T-helper 1 cell (primary cell): ENCODE data around the gene CELSR3.

Source experiments
- DNase-seq, 5 donors: peaks; one replicate each; pipeline ENCODE4 v3.0.0-alpha.2; 2012 to 2020

CELSR3 gene

GRCh38 chr3:48631516-48632448 is 30.9 kb downstream of the CELSR3 start:
- no peak for DNase-seq

DNA sequence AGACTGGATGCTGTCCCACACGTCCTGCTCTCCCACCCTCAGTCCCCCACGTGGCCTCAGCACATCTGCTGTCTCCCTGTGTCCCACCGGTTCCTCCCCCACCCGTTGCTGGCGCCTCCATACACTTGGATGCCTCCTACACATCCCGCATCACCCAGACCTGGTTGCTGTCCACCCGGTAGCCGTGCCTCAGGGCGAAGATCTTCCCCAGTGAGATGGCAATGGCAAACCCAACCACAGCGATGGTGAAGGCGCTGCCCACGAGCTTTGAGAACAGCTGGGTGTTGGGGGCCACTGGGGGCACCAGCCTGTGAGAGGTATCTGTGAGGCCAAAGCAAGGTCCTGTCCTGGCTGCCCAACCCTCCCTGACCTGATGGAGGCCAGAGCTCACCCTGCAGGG is 31.9 kb downstream of the CELSR3 start:
- no peak for DNase-seq

DNA sequence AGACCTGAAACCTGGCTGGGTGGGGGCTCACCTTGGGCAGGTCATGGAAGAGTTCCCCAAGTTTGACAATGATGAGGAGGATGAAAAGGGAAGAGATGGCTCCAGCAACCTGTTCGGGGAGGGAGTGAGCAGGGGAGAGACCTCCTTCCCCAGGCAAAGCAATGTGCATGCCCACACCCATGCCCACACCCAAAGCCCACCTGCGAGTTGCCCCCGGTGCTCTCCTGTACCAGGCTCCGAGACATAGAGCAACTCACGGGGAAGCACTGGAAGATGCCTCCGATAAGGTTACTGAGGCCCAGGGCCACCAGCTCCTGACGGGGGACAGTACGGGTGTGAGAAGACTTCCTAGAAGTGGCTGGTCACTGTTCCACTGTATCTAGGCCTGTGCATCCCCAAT is 32.3 kb downstream of the CELSR3 start:
- no peak for DNase-seq

GRCh38 chr3:48629894-48630293 is 32.8 kb downstream of the CELSR3 start:
- DNase-seq: no peak

DNA sequence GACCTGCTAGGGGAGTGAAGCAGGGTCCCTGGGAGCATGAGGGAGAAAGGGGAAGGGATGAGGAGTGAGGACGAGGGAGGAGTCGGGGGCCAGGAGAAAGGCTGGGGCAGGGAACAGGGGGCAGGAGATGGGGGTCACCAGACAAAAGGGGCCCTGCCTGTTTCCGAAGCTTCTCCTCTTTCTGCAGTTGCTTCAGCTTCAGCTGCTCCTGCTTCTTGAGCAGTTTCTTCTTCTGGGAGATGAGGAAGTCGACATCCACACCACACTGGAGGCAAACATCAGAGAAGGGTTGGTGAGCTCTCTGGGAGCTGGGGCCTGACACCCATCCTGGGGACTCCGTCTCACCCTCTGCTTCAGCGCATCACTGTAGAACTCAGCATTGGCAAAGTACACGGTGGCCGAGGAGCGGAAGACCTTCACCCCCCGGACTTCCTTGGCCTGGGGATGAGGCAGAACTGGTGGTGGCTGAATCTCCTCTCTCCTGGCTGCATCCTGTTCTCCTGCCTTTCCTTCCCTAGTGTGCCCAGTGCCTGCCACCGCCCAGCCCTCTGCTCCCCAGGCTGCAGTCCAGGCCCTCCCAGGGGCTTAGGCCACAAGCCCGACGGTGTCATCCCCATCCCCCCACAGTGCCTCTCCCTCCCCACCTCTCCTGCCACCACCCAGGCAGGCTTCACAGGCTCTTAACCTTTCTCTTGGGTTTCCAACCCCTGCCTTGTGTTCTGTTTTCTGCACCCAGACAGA is 34.2 kb downstream of the CELSR3 start:
- no peak for DNase-seq

DNA sequence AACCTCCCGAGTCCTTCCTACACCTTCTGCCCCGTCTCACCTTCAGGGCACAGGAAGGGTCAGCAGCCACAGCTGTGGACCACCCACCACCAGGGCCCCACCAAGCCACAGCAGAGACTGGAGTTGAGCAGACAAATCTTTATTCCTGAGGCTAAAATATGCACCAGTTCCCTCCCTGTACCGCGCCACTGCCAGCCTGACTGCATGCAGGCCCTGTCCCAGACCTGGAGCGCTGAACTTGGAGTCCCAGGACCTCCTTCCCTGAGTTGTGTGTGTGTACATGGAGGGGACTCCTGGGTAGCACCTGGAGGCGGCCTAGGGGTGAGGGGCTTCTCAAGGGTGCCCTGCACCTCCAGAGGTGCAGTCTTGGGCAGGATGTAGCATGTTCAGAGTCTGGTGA is 37.1 kb downstream of the CELSR3 start:
- DNase-seq: no peak

GRCh38 chr3:48624767-48625166 is 37.9 kb downstream of the CELSR3 start:
- no peak for DNase-seq

GRCh38 chr3:48623851-48624547 is 38.7 kb downstream of the CELSR3 start:
- DNase-seq: no peak

DNA sequence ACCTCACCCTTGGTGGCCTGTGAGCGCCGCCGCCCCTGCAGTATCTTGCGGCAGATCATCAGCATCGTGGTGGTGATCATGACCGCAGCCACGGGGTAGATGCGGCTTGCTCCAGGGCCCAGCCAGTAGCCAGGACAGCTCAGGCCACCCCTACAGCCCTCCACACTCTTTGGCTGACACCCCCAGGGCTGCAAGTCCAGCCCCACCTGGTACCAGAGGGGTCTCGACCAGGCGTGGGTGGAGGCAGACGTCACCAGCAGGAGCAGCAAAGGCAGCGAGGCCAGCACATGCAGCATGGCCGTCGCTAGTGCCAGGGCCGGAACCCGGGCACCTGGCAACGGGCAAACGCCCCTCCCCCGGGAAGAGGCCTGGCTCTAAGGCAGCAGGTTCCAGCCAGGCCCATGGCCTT is 41.2 kb downstream of the CELSR3 start, which contains the start of gene TMEM89:
TSS of gene TMEM89 (minus strand) at position 309 of the 409 bp plus-strand sequence. CDS start at position 296, 13 bp downstream.
- no peak for DNase-seq

DNA sequence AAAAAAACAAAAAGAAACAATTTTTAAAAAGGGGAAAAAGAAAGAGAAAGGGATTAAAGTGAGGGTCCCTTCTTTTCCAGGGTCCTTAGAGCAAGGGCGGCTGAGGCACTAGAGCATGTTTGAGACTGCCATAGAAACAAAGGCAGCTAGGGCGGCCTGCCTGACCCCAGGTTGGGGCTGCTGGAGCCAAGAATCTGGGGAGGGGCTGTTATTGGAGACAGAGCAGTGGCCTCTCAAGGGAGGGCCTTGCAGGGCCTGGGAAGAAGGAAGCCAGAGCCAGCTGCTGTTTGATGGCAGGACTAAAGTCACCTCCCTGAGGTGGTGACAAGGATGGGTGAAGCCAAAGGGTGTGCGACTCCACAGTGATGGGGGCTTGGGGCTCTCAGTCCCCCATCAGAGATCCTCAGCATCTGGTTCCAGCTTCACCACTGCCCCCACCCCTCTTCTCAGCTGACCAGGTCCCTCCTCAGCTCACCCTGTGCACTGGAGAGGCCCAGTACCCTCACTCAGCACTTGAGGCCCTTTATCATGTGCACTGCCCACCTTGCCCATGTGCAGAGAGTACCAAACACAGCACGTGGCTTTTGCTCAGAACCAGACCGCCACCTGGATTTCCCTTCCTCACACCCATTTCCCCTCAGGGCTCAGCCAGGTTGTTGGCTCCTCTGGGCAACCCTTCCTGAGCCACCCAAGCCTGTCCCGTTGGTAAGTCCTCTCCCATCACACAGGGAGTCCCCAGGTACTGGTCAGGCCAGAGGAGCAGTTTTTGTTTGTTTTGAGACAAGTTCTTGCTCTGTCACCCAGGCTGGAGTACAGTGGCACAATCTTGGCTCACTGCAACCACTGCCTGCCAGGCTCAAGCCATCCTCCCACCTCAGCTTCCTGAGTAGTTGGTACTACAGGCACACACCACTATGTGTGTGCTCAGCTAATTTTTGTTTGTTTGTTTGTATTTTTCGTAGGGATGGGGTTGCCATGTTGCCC is 42.9 kb downstream of the CELSR3 start:
- DNase-seq: no peak

DNA sequence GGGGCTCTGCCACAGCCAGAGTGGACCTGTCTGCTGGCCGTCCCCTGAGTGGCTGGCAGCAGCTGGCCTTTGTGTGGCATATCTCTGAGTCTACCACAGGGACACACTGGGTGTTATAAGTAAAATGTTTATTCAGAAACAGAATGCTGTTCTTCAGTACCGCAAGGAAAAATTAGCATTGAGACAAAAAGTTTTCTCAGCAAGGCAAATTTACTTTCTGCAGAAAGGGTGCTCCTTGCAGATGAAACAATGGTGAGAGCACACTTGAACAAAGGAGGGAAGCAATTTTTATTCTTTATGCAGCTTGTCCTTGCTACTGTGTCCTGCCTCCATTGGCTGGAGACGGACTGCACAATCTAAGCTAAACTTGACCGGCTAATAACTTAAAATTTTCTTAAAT is 45.1 kb downstream of the CELSR3 start:
- DNase-seq: no peak

DNA sequence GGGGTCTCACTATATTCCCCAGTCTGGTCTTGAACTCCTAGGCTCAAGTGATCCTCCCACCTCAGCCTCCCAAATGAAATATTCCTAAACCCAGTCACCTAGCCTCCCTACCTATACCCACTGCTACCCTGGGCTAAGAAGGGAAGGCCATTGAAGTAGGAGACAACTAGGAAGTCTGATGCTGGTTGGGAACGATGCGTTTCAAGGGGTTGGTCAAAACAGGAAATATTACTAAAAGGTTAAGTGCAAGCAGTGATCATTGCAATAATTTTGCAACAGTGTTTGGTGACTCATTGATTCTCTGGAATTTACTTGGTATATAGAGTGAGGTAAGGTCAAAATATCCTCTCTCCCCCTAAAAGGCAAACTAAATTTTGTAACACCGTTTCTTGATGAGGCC is 48.6 kb downstream of the CELSR3 start:
- DNase-seq: peak in 1 of 5 donors; percentile 48

DNA sequence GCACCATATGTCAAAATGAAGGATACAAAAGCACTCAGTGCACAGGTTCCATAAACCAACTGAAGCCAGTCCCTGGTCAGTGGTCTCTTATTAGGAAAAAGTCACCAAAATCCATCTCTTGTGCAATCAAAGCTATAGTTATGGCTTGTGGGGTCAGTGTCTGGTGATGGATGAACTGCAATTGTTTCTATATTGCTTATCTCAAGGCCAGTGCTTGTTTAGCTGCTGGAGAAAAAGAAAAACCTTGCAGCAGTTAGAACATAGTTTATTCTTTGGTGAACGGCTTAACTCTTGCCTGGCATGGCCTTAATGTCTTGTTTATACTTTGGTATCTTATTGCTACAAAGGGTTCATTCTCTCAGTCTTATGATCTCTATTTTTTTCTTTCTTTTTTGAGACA is 50.4 kb downstream of the CELSR3 start:
- no peak for DNase-seq

- peak; percentile 85 to 94 (median 87) for DNase-seq
These were observed 53.3 kb downstream of the CELSR3 start, which contains the start of gene UQCRC1 for GRCh38 chr3:48609088-48610005. Gene UQCRC1 (minus strand): TSS chr3:48609646. CDS start chr3:48609620, 26 bp downstream.

DNA sequence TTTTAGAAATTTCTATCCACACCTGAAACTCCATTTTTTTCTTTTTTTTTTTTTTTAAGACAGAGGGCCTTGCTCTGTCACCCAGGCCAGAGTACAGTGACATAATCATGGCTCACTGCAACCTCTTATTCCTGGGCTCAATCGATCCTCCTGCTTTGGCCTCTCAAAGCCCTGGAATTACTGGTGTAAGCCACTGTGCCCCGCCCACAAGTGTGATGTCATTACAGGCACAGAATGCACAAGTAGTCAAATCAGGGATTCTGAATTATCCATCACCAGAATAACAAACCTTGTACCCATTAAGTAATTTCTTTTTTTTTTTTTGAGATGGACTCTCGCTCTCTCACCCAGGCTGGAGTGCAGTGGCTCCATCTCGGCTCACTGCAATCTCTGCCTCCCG is 55.2 kb downstream of the CELSR3 start:
- no peak for DNase-seq

- DNase-seq: no peak
These were observed 61.1 kb downstream of the CELSR3 start for GRCh38 chr3:48601622-48601994.

DNA sequence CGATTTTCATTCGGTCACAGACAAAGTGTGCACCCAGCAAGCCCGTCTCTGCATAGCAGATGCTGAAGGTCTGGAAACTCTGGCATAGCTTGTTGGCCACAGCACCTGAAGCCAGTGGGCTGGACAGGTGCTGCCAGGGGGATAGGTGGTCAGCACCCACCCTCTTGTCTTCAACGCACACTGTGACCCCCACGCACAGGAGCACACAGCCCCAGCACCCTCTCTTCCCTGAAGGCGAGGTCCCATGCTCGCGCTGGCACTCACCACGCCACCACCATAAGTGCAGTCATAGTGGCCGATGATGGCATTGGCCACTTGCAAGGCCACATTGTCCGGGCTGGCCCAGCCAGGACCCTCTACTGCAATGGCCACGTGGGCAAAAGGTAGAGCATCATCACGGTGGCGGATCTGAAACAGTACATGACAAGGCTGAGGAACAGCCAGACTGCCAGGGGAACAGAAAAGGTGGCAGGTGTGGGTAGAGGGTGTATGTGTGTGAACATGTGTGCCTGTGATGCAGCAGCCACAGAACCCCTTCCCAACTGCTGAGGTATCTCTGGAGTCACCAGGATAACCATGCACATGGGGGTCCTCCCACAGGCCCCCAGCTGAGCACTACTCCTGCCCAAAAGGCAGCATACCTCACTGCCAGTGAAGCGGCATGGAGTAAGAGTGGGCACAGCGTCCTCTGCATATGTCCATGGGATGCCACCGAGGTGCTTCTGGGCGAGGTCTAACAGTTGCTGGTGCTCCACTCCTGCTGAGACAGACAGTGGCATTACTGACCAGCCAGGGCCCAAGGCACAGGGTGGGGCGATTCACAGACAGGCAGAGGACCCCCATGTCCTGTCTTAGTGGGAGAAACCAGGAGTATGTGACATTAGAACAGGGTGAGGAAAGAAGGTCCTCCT is 61.7 kb downstream of the CELSR3 start:
- DNase-seq: no peak

DNA sequence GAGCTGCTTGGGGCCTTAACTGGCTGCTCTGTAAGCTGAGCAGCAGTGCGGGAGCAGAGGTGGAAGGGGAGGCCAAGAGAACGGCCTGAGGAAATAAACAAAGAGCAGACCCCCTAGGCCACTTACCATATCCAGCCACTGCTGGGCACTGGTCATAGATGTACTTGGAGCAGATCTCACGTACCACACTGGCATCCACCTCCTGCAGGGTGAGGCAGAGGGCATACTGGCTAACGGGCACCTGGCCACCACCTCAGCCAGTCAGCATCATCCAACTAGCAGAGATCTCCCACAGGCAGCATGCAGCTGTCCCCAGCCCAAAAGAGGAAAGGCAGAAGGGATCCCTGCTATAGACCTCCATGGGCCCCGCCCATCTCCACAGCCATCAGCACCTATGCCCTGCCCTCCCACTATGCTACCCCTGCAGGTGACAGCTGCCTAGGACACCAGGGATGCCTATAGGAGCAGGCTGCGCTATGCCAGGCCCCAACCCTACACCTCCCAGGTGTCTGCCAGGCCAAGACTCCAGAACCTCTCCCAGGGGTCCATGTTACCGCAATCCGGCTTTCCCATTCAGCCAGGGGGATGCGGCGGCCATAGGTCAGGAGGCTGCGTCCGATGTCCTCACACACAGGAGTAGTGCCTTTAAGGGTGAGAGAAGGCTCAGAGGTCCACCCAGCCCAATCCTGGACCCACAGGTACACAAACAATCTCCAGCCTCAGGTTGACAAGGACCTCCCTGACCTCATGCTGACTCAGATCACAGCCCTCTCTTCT is 63.0 kb downstream of the CELSR3 start:
- DNase-seq: no peak

- DNase-seq: no peak
These were observed 63.6 kb downstream of the CELSR3 start for GRCh38 chr3:48599077-48599501.
